Spleen (tissue), 11 donors: ENCODE measurements around the gene KLHDC10. TPM values are rescaled to one million over a fixed set of nuclear protein-coding genes. Genes with fewer than 3 reads are reported as not detected.
A peak's percentile ranks its signal among the peaks of the same experiment; 100 is the strongest.

ENCODE experiments used
- DNase-seq: peaks from one replicate; pipeline ENCODE4 v3.0.0-alpha.2; 2020
- H3K27ac ChIP-seq, 8 donors: fragments of 200-600 bp; sonication (generic) in 7 of 8; 1 replicate in 4 of 8; 2 replicates in 4 of 8; pipeline versions ENCODE4 v1.5.0 to v1.8.0; 2016 to 2021; ENCODE audit warnings: inconsistent platforms in 4 of 8, mild to moderate bottlenecking in 4 of 8, moderate library complexity in 1 of 8
- H3K27me3 ChIP-seq, 7 donors: fragments of 200-600 bp; sonication (generic) in 6 of 7; replicated peaks in 1 of 7; 1 replicate in 4 of 7; 2 replicates in 3 of 7; pipeline versions ENCODE4 v1.5.0 to v1.8.0; 2016 to 2021; ENCODE audit warnings: inconsistent platforms in 3 of 7, mild to moderate bottlenecking in 1 of 7
- H3K36me3 ChIP-seq, 6 donors: fragments of 200-600 bp; sonication (generic) in 5 of 6; 1 replicate in 4 of 6; 2 replicates in 2 of 6; pipeline versions ENCODE4 v1.5.0 to v1.8.0; 2016 to 2021; ENCODE audit warnings: inconsistent platforms in 2 of 6
- H3K4me1 ChIP-seq, 6 donors: fragments of 200-600 bp; sonication (generic) in 5 of 6; 1 replicate in 3 of 6; 2 replicates in 3 of 6; pipeline versions ENCODE4 v1.5.0 to v1.8.0; 2016 to 2021; ENCODE audit warnings: inconsistent platforms in 3 of 6
- H3K4me3 ChIP-seq, 8 donors: fragments of 200-600 bp; sonication (generic) in 7 of 8; 1 replicate in 4 of 8; 2 replicates in 4 of 8; pipeline versions ENCODE4 v1.5.0 to v1.8.0; 2016 to 2021; ENCODE audit warnings: inconsistent platforms in 4 of 8, mild to moderate bottlenecking in 4 of 8, moderate library complexity in 2 of 8
- H3K9me3 ChIP-seq, 8 donors: fragments of 200-600 bp; sonication (generic) in 7 of 8; 1 replicate in 4 of 8; 2 replicates in 4 of 8; pipeline versions ENCODE4 v1.5.0 to v1.8.0; 2016 to 2021; ENCODE audit warnings: inconsistent platforms in 4 of 8
- CTCF ChIP-seq, 11 experiments: fragments of 200-600 bp in 7 of 11; fragments of 450-650 bp in 4 of 11; sonication (generic) in 4 of 11; IDR thresholded peaks in 8 of 11; conservative IDR thresholded peaks in 3 of 11; 1 replicate in 7 of 11; 2 replicates in 4 of 11; pipeline versions ENCODE4 v1.4.0 to v1.8.0; 2016 to 2021; ENCODE audit warnings: antibody characterized with exemption in 11 of 11, inconsistent platforms in 4 of 11, mild to moderate bottlenecking in 1 of 11
- POLR2A ChIP-seq, 3 donors: fragments of 450-650 bp; IDR thresholded peaks; one replicate each; pipeline ENCODE4 v1.5.1; 2017; ENCODE audit warnings: antibody characterized with exemption in 3 of 3, mild to moderate bottlenecking in 1 of 3
- POLR2AphosphoS5 ChIP-seq, 3 donors: sonication (generic); formaldehyde crosslinking; IDR thresholded peaks; one replicate each; pipeline ENCODE4 v1.5.1; 2017; ENCODE audit warnings: antibody characterized with exemption in 3 of 3
- WGBS, 5 donors: extraction: QIAGEN DNeasy Blood & Tissue Kit in 3 of 5; methylation state at CpG; one replicate each; pipeline versions ENCODE4 v1.1.5 to v1.1.7; 2013 to 2018; 5-methylcytosine and 5-hydroxymethylcytosine counted together
- intact Hi-C: fragments of 100-400 bp; cut with DNase I; formaldehyde crosslinking; loops from one replicate; pipeline ENCODE4 v1.15.0; 2023; ENCODE audit warnings: low total_unique reads
- polyA plus RNA-seq, 3 donors: library from polyadenylated mRNA; stranded (reverse); fragments of 200-250 nt; gene quantifications; one replicate each; pipeline ENCODE4 v1.2.1, GENCODE V29; 2013
- total RNA-seq, 7 donors: library from RNA; depleted of rRNA in 3 of 7; stranded (reverse); fragments of >200 nt in 3 of 7; fragmentation: NEBNext Ultra II Directional in 4 of 7; extraction: Animal tissue kit (Norgen Biotek cat#: 25700) in 4 of 7; gene quantifications; one replicate each; pipeline versions ENCODE4 v1.1.0 to v1.2.1, GENCODE V29; 2016 to 2021
- donor health status: healthy with polysubstance abuse.
- donor health status: DM: no; HTN: no; CAD: no; lungs with moderate emphysema.
- donor health status: DM: no; HTN: no; CAD: no.
- donor health status: Bipolar disorder and iron deficiency.
- donor health status: healthy.
- donor health status: DM: no; HTN: no; CAD: no.
- donor health status: DM: yes; HTN: yes; CAD: no.

KLHDC10 gene
- total and polyA plus RNA-seq, 10 donors, result 4.8 to 33.7 (median 21.9) TPM

DNA sequence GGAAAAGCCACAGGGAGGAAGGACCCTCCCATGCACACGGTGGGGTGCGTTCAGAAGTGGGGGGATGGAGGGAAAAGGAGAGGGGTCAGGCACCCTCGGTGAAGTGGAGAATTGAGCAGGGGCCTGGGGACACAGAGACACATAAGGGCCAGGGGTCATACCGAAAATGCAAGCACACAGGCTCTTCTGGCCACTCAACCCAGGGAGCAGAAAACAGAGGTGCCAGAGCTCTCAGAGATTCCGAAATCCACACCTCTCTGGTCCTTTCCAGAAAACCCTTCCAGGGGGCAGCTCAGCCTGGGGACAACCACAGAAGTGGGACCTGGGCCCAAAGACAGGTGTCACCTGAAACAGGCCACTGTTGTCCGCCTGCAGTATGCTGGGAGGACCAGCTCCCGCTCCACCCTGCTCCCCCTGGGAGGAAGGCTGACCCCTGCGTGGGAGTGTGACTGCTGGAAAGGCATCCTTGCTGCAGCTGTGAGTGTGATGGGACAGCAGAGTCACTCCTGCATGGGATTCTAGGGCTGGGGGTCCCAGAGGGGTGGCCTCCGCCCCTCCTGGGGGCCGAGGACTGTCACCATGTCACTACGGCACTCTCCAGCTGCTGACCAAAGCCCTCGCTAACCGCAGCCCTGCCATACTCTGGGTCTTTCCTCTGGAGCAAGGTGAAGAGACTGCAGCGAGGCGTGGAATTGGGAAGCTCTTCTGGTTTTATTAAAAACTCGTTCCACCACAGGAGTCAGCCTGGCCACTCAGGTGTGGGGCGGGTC is 71.7 kb downstream of the KLHDC10 start:
- 69 to 74% (median 73%) methylated on average over 17 of the region's 17 CpGs for WGBS, 5 donors
- peaks cover 0 to 34% (median 6%) of the 10 kb centered on the region in 6 donors for H3K36me3 ChIP-seq
- no peaks in the 10 kb centered on the region for H3K9me3 ChIP-seq
- H3K27ac ChIP-seq, result peak overlapping the region; percentile 51 to 84 (median 76)
- peaks cover 5 to 35% (median 19%) of the 10 kb centered on the region in 6 donors for H3K4me1 ChIP-seq
- H3K4me3 ChIP-seq, result peak overlapping the region in 7 of 8 donors; percentile 33 to 68 (median 52)
- no peak for DNase-seq
- no peak for TF ChIP-seq POLR2A (IDR thresholded peaks at IDR 0.05)
- no peak for TF ChIP-seq POLR2AphosphoS5 (IDR thresholded peaks at IDR 0.05)
- TF ChIP-seq CTCF (IDR thresholded peaks at IDR 0.05 in 8 of 11, conservative IDR thresholded peaks at IDR 0.05 in 3 of 11), result no peak
- intact Hi-C loops, result no loop called here
- H3K27me3 ChIP-seq, result no peaks in the 10 kb centered on the region

- TF ChIP-seq POLR2A (IDR thresholded peaks at IDR 0.05) (no peak), POLR2AphosphoS5 (IDR thresholded peaks at IDR 0.05) (no peak), CTCF (IDR thresholded peaks at IDR 0.05 in 8 of 11, conservative IDR thresholded peaks at IDR 0.05 in 3 of 11) (no peak)
- Histone ChIP-seq H3K27ac (peak overlapping the region in 1 of 8 donors; percentile 75), H3K27me3 (no peaks in the 10 kb centered on the region), H3K36me3 (peaks cover 0 to 27% (median 2%) of the 10 kb centered on the region in 6 donors), H3K4me1 (peaks cover 5 to 35% (median 19%) of the 10 kb centered on the region in 6 donors), H3K4me3 (no peak overlapping the region), H3K9me3 (no peaks in the 10 kb centered on the region)
- DNase-seq, result peak; percentile 71
- 83 to 91% (median 88%) methylated on average over 14 of the region's 14 CpGs for WGBS, 5 donors
- intact Hi-C loops, result no loop called here
These were observed 72.5 kb downstream of the KLHDC10 start for GRCh38 chr7:130142654-130143333.

GRCh38 chr7:130143334-130143732 is 73.0 kb downstream of the KLHDC10 start:
- TF ChIP-seq POLR2AphosphoS5 (IDR thresholded peaks at IDR 0.05), result no peak
- TF ChIP-seq POLR2A (IDR thresholded peaks at IDR 0.05), result no peak
- TF ChIP-seq CTCF (IDR thresholded peaks at IDR 0.05 in 8 of 11, conservative IDR thresholded peaks at IDR 0.05 in 3 of 11), result no peak
- Histone ChIP-seq H3K27me3 (no peaks in the 10 kb centered on the region), H3K4me1 (peaks cover 5 to 38% (median 21%) of the 10 kb centered on the region in 6 donors), H3K36me3 (peaks cover 0 to 24% (median 2%) of the 10 kb centered on the region in 6 donors), H3K9me3 (no peaks in the 10 kb centered on the region), H3K4me3 (no peak overlapping the region), H3K27ac (peak overlapping the region in 1 of 8 donors; percentile 75)
- DNase-seq, result no peak
- intact Hi-C loops, result no loop called here
- 84 to 98% (median 93%) methylated on average over 5 of the region's 5 CpGs for WGBS, 5 donors

DNA sequence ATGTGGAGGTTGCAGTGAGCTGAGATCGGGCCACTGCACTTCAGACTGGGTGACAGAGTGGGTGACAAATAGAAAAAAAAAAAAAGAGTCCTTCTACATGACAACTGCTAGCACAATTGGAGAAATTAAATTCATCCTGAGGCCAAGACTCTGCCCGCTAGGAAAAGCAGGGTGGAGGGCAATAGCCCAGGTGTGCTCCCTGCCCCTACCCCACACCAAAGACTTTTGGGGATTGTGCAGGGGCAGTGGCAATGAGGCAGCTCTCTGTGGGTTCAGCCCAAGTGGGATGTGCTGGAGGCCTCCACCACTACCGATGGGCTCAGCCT is 73.6 kb downstream of the KLHDC10 start:
- intact Hi-C loops, result no loop called here
- Histone ChIP-seq H3K27ac (no peak overlapping the region), H3K4me3 (no peak overlapping the region), H3K27me3 (no peaks in the 10 kb centered on the region), H3K36me3 (peaks cover 0 to 18% (median 2%) of the 10 kb centered on the region in 6 donors), H3K9me3 (no peaks in the 10 kb centered on the region), H3K4me1 (peaks cover 5 to 44% (median 23%) of the 10 kb centered on the region in 6 donors)
- TF ChIP-seq POLR2AphosphoS5 (IDR thresholded peaks at IDR 0.05) (no peak), CTCF (IDR thresholded peaks at IDR 0.05 in 8 of 11, conservative IDR thresholded peaks at IDR 0.05 in 3 of 11) (no peak), POLR2A (IDR thresholded peaks at IDR 0.05) (no peak)
- 79 to 88% (median 79%) methylated on average over 3 of the region's 3 CpGs for WGBS, 5 donors
- no peak for DNase-seq
